Mammary epithelial cell (primary cell): ENCODE results near the gene SLC35E4.

Experiments
- CTCF ChIP-seq, 2 donors: IDR thresholded peaks in 1 of 2; conservative IDR thresholded peaks in 1 of 2; 2 replicates each; pipeline ENCODE4 v1.5.1; 2011 to 2012; ENCODE audit warnings: inconsistent platforms in 2 of 2, low read length in 2 of 2, mild to moderate bottlenecking in 2 of 2, control low read depth in 1 of 2, low read depth in 1 of 2; ENCODE audit not compliant: insufficient read depth in 1 of 2; ENCODE audit errors: extremely low read depth in 1 of 2
- EZH2 ChIP-seq: IDR thresholded peaks from 2 replicates; pipeline ENCODE4 v1.6.1; 2012; ENCODE audit warnings: low read length, inconsistent platforms, borderline replicate concordance

- TF ChIP-seq CTCF (conservative IDR thresholded peaks at IDR 0.05 in 1 of 2, IDR thresholded peaks at IDR 0.05 in 1 of 2; ENCODE audit: extremely low read depth in 1 of 2, insufficient read depth in 1 of 2, low read depth in 1 of 2, low read length in 2 of 2) (no peak), EZH2 (no peak)
These were observed 31.8 kb upstream of the SLC35E4 start for GRCh38 chr22:30603801-30604200.
